RWPE2 (cell line): ENCODE results near the gene PSMA8.
"Not testable (repeated sequence)": the region's sequence is repeated elsewhere in the genome, so short reads cannot be mapped to it uniquely, and the experiment has no call there.

Experiments
- ATAC-seq: fragments of 200-7000 bp; cut with Tn5 transposase; 3 replicates; pipeline ENCODE4 v1.9.1; 2021; ENCODE audit warnings: low read depth
- DNase-seq: peaks from one replicate; pipeline ENCODE4 v3.0.0-alpha.2; 2020; ENCODE audit warnings: low spot score
- H3K27ac ChIP-seq: fragments of 450-650 bp; 2 replicates; pipeline ENCODE4 v1.5.1; 2017; ENCODE audit warnings: mild to moderate bottlenecking; ENCODE audit not compliant: poor library complexity, severe bottlenecking
- H3K27me3 ChIP-seq: fragments of 250-450 bp; sonication (Bioruptor Pico); 2 replicates; pipeline ENCODE4 v1.5.1; 2021; ENCODE audit warnings: mild to moderate bottlenecking, moderate library complexity; ENCODE audit not compliant: insufficient read depth, poor library complexity, severe bottlenecking
- H3K36me3 ChIP-seq: fragments of 250-450 bp; sonication (Bioruptor Pico); 2 replicates; pipeline ENCODE4 v1.5.1; 2020; ENCODE audit warnings: low read depth, mild to moderate bottlenecking, moderate library complexity
- H3K4me1 ChIP-seq: fragments of 250-450 bp; sonication (Bioruptor Pico); 2 replicates; pipeline ENCODE4 v1.5.1; 2021; ENCODE audit warnings: mild to moderate bottlenecking, moderate library complexity; ENCODE audit not compliant: insufficient read depth, poor library complexity, severe bottlenecking
- H3K4me3 ChIP-seq: fragments of 250-450 bp; sonication (Bioruptor Pico); 2 replicates; pipeline ENCODE4 v1.5.1; 2021; ENCODE audit warnings: mild to moderate bottlenecking, moderate library complexity; ENCODE audit not compliant: severe bottlenecking
- H3K9me3 ChIP-seq: fragments of 250-450 bp; sonication (Bioruptor Pico); 2 replicates; pipeline ENCODE4 v1.5.1; 2021; ENCODE audit warnings: mild to moderate bottlenecking, moderate library complexity; ENCODE audit not compliant: severe bottlenecking
- TF ChIP-seq, protein P1 (sequence below): fragments of 450-650 bp; IDR thresholded peaks from one replicate; pipeline ENCODE4 v1.5.1; 2017; ENCODE audit warnings: mild to moderate bottlenecking, moderate library complexity; ENCODE audit not compliant: poor library complexity, severe bottlenecking

The PSMA8 gene

DNA sequence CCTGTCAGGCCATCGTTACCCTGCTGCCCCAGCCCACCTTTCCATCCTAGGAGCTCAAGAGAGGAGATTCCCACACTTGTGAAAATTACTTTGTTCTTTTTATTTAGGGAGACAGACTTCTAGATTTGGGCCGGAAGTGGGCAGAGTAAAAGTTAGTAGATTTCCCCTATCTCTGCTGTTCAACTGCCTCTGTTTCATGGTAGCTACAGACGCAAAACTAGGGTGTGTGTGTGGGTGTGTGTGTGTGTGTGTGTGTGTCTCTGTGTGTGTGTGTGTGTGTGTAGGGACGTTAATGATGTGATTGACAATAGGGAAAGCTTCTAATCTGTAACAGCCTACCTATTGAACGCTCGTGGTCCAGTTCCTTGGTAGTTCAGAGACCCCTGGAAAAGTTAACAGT is 438 bp downstream of the PSMA8 start:
- H3K4me1 ChIP-seq = no peaks in the 10 kb centered on the region
- TF ChIP-seq, protein P1, sequence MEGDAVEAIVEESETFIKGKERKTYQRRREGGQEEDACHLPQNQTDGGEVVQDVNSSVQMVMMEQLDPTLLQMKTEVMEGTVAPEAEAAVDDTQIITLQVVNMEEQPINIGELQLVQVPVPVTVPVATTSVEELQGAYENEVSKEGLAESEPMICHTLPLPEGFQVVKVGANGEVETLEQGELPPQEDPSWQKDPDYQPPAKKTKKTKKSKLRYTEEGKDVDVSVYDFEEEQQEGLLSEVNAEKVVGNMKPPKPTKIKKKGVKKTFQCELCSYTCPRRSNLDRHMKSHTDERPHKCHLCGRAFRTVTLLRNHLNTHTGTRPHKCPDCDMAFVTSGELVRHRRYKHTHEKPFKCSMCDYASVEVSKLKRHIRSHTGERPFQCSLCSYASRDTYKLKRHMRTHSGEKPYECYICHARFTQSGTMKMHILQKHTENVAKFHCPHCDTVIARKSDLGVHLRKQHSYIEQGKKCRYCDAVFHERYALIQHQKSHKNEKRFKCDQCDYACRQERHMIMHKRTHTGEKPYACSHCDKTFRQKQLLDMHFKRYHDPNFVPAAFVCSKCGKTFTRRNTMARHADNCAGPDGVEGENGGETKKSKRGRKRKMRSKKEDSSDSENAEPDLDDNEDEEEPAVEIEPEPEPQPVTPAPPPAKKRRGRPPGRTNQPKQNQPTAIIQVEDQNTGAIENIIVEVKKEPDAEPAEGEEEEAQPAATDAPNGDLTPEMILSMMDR = no peak
- H3K27ac ChIP-seq = no peak overlapping the region
- no peaks in the 10 kb centered on the region for H3K9me3 ChIP-seq
- ATAC-seq = no peak
- no peak overlapping the region for H3K4me3 ChIP-seq
- no peaks in the 10 kb centered on the region for H3K27me3 ChIP-seq
- H3K36me3 ChIP-seq = no peaks in the 10 kb centered on the region
- DNase-seq = no peak

GRCh38 chr18:26135548-26135947 is 1.9 kb downstream of the PSMA8 start:
- Histone ChIP-seq H3K36me3 (no peaks in the 10 kb centered on the region), H3K4me1 (no peaks in the 10 kb centered on the region), H3K27me3 (no peaks in the 10 kb centered on the region), H3K9me3 (no peaks in the 10 kb centered on the region), H3K4me3 (no peak overlapping the region), H3K27ac (no peak overlapping the region)
- no peak for ATAC-seq
- TF ChIP-seq, protein P1 = no peak
- DNase-seq = no peak

- H3K4me3 ChIP-seq = no peak overlapping the region
- no peaks in the 10 kb centered on the region for H3K9me3 ChIP-seq
- no peak for DNase-seq
- H3K36me3 ChIP-seq = no peaks in the 10 kb centered on the region
- peaks cover 5% of the 10 kb centered on the region for H3K27me3 ChIP-seq
- H3K27ac ChIP-seq = no peak overlapping the region
- TF ChIP-seq, protein P1 = no peak
- ATAC-seq = no peak
- no peaks in the 10 kb centered on the region for H3K4me1 ChIP-seq
These were observed 23.7 kb downstream of the PSMA8 start for GRCh38 chr18:26157326-26157725.

- H3K4me3 ChIP-seq = no peak overlapping the region
- H3K36me3 ChIP-seq = no peaks in the 10 kb centered on the region
- ATAC-seq = no peak
- no peak for DNase-seq
- H3K9me3 ChIP-seq = no peaks in the 10 kb centered on the region
- TF ChIP-seq, protein P1 = peak; percentile 36
- H3K27me3 ChIP-seq = no peaks in the 10 kb centered on the region
- H3K27ac ChIP-seq = no peak overlapping the region
- no peaks in the 10 kb centered on the region for H3K4me1 ChIP-seq
These were observed 25.7 kb downstream of the PSMA8 start for GRCh38 chr18:26159353-26159752.

- Histone ChIP-seq H3K4me3 (no peak overlapping the region), H3K27me3 (no peaks in the 10 kb centered on the region), H3K9me3 (no peaks in the 10 kb centered on the region), H3K27ac (no peak overlapping the region), H3K4me1 (no peaks in the 10 kb centered on the region), H3K36me3 (no peaks in the 10 kb centered on the region)
- ATAC-seq = no peak
- no peak for DNase-seq
- TF ChIP-seq, protein P1 = no peak
These were observed 30.9 kb downstream of the PSMA8 start for GRCh38 chr18:26164571-26164970.

DNA sequence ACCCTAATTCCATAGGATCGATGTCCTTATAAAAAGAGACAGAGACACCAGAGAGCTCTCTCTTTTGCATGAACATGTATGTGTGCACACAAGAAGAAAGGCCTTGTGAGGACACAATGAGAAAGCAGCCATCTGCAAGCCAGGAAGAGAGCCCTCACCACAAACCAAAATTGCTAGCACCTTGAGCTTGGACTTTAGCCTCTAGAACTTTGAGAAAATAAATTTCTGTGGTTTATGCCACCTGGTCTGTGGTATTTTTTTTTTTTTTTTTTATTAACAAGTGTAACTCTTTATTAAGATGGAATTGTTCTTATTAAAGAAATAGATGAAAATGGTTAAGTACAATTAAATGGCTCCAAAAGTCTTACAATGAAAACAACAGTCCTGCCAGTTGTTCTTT is 33.9 kb downstream of the PSMA8 start:
- ATAC-seq, H3K27me3 ChIP-seq, H3K27ac ChIP-seq, H3K9me3 ChIP-seq, H3K4me3 ChIP-seq, DNase-seq, H3K36me3 ChIP-seq, H3K4me1 ChIP-seq: not testable (repeated sequence)
